H9 (cell line): ENCODE data around the gene COL23A1. TPM values are rescaled to one million over a fixed set of nuclear protein-coding genes. Genes with fewer than 3 reads are reported as not detected.

Source experiments
- DNase-seq: peaks from one replicate; pipeline ENCODE4 v3.0.0-alpha.2; 2017
- H2AFZ ChIP-seq: one replicate; pipeline ENCODE4 v1.6.1; 2013; ENCODE audit warnings: mild to moderate bottlenecking, low read length, control low read depth, moderate library complexity
- H2AK5ac ChIP-seq: 2 replicates; pipeline ENCODE4 v1.6.1; 2013; ENCODE audit warnings: low read length, control low read depth, mixed read lengths; ENCODE audit not compliant: insufficient read length
- H2BK120ac ChIP-seq: one replicate; pipeline ENCODE4 v1.6.1; 2013; ENCODE audit warnings: low read depth, mild to moderate bottlenecking, low read length, control low read depth, inconsistent platforms; ENCODE audit not compliant: poor library complexity, severe bottlenecking
- H2BK12ac ChIP-seq: 2 replicates; pipeline ENCODE4 v1.6.1; 2013; ENCODE audit warnings: low read length, control low read depth, mixed read lengths, low read depth; ENCODE audit not compliant: insufficient read length
- H2BK15ac ChIP-seq: 2 replicates; pipeline ENCODE4 v1.6.1; 2013; ENCODE audit warnings: low read depth, low read length, control low read depth
- H2BK20ac ChIP-seq: one replicate; pipeline ENCODE4 v1.6.1; 2013; ENCODE audit warnings: low read depth, mild to moderate bottlenecking, low read length, control low read depth, inconsistent platforms; ENCODE audit not compliant: poor library complexity, severe bottlenecking
- H2BK5ac ChIP-seq: 2 replicates; pipeline ENCODE4 v1.6.1; 2013; ENCODE audit warnings: low read length, control low read depth, mixed read lengths; ENCODE audit not compliant: insufficient read length
- H3K14ac ChIP-seq: 2 replicates; pipeline ENCODE4 v1.6.1; 2013; ENCODE audit warnings: low read length, control low read depth; ENCODE audit not compliant: insufficient read depth
- H3K18ac ChIP-seq: 2 replicates; pipeline ENCODE4 v1.6.1; 2013; ENCODE audit warnings: low read depth, mild to moderate bottlenecking, mixed read lengths, low read length, control low read depth; ENCODE audit not compliant: insufficient read length
- H3K23ac ChIP-seq: 2 replicates; pipeline ENCODE4 v1.6.1; 2013; ENCODE audit warnings: low read length, control low read depth, mixed read lengths, low read depth; ENCODE audit not compliant: insufficient read length
- H3K23me2 ChIP-seq: 2 replicates; pipeline ENCODE4 v1.6.1; 2013; ENCODE audit warnings: low read depth, mild to moderate bottlenecking, mixed read lengths, low read length, control low read depth; ENCODE audit not compliant: insufficient read length, poor library complexity, severe bottlenecking
- H3K27ac ChIP-seq: 2 replicates; pipeline ENCODE4 v1.5.1; 2013; ENCODE audit warnings: low read length, control low read depth, mixed read lengths, low read depth; ENCODE audit not compliant: insufficient read length
- H3K27me3 ChIP-seq: 2 replicates; pipeline ENCODE4 v1.6.1; 2013; ENCODE audit warnings: low read length, control low read depth, inconsistent platforms; ENCODE audit not compliant: insufficient read depth
- H3K4ac ChIP-seq: 2 replicates; pipeline ENCODE4 v1.6.1; 2013; ENCODE audit warnings: low read depth, mild to moderate bottlenecking, control low read depth, inconsistent platforms, low read length, moderate library complexity
- H3K4me1 ChIP-seq: 2 replicates; pipeline ENCODE4 v1.6.1; 2013; ENCODE audit warnings: low read length, control low read depth, inconsistent platforms; ENCODE audit not compliant: insufficient read depth
- H3K4me2 ChIP-seq: 2 replicates; pipeline ENCODE4 v1.6.1; 2013; ENCODE audit warnings: low read length, control low read depth, mixed read lengths; ENCODE audit not compliant: insufficient read length, insufficient read depth
- H3K56ac ChIP-seq: 2 replicates; pipeline ENCODE4 v1.6.1; 2013; ENCODE audit warnings: low read depth, mild to moderate bottlenecking, mixed read lengths, low read length, control low read depth; ENCODE audit not compliant: insufficient read length
- H3K79me1 ChIP-seq: 2 replicates; pipeline ENCODE4 v1.6.1; 2013; ENCODE audit warnings: low read depth, mild to moderate bottlenecking, moderate library complexity, low read length, control low read depth, inconsistent platforms; ENCODE audit not compliant: insufficient read depth, poor library complexity, severe bottlenecking
- H3K79me2 ChIP-seq: 2 replicates; pipeline ENCODE4 v1.6.1; 2013; ENCODE audit warnings: low read length, control low read depth, inconsistent platforms; ENCODE audit not compliant: insufficient read depth
- H3K9ac ChIP-seq: 2 replicates; pipeline ENCODE4 v1.6.1; 2013; ENCODE audit warnings: low read length, control low read depth, mixed read lengths; ENCODE audit not compliant: insufficient read length; ENCODE audit errors: extremely low read depth
- H3K9me3 ChIP-seq: one replicate; pipeline ENCODE4 v1.6.1; 2013; ENCODE audit warnings: low read depth, low read length, inconsistent platforms; ENCODE audit not compliant: control insufficient read depth
- H3T11ph ChIP-seq: one replicate; pipeline ENCODE4 v1.6.1; 2013; ENCODE audit warnings: mild to moderate bottlenecking, low read length, control low read depth, inconsistent platforms
- H4K20me1 ChIP-seq: one replicate; pipeline ENCODE4 v1.6.1; 2013; ENCODE audit not compliant: control insufficient read depth, insufficient read length, insufficient read depth
- H4K5ac ChIP-seq: 2 replicates; pipeline ENCODE4 v1.6.1; 2013; ENCODE audit warnings: low read depth, mild to moderate bottlenecking, mixed read lengths, low read length, control low read depth; ENCODE audit not compliant: insufficient read length
- H4K8ac ChIP-seq: replicated peaks from 2 replicates; pipeline ENCODE4 v1.6.1; 2013; ENCODE audit warnings: low read length, control low read depth, mixed read lengths, low read depth; ENCODE audit not compliant: insufficient read length
- H4K91ac ChIP-seq: 2 replicates; pipeline ENCODE4 v1.6.1; 2013; ENCODE audit warnings: low read depth, mild to moderate bottlenecking, moderate library complexity, mixed read lengths, low read length, control low read depth; ENCODE audit not compliant: insufficient read length
- H3K27ac Mint-ChIP-seq, 3 experiments: 2 replicates in 2 of 3; 3 replicates in 1 of 3; pipeline ENCODE4 v1.8.0; 2020 to 2021; ENCODE audit warnings: mixed read lengths in 3 of 3, mild to moderate bottlenecking in 1 of 3, moderate library complexity in 1 of 3
- H3K27me3 Mint-ChIP-seq: 2 replicates; pipeline ENCODE4 v1.8.0; 2021; ENCODE audit warnings: low read depth, mild to moderate bottlenecking, moderate library complexity, mixed read lengths
- H3K36me3 Mint-ChIP-seq, 3 experiments: 2 replicates in 2 of 3; 3 replicates in 1 of 3; pipeline ENCODE4 v1.8.0; 2020 to 2021; ENCODE audit warnings: low read depth in 3 of 3, mixed read lengths in 3 of 3; ENCODE audit not compliant: insufficient read depth in 1 of 3
- H3K4me1 Mint-ChIP-seq, 2 experiments: 2 replicates each; pipeline ENCODE4 v1.8.0; 2020; ENCODE audit warnings: mixed read lengths in 2 of 2
- H3K4me3 Mint-ChIP-seq, 2 experiments: 2 replicates in 1 of 2; 3 replicates in 1 of 2; pipeline ENCODE4 v1.8.0; 2020 to 2021; ENCODE audit warnings: mild to moderate bottlenecking in 2 of 2, mixed read lengths in 2 of 2, moderate library complexity in 1 of 2
- H3K9me3 Mint-ChIP-seq, 2 experiments: 2 replicates in 1 of 2; 3 replicates in 1 of 2; pipeline ENCODE4 v1.8.0; 2020; ENCODE audit warnings: mild to moderate bottlenecking in 2 of 2, mixed read lengths in 2 of 2, moderate library complexity in 1 of 2
- WGBS: extraction: QIAGEN DNeasy Blood & Tissue Kit; methylation state at CpG from one replicate; pipeline ENCODE4 v1.1.7; 2013; ENCODE audit warnings: missing lambda C conversion rate, low lambda C conversion rate, mixed read lengths; ENCODE audit not compliant: insufficient read length; ENCODE audit errors: extremely low coverage; 5-methylcytosine and 5-hydroxymethylcytosine counted together
- total RNA-seq: library from RNA; stranded (reverse); gene quantifications from 2 replicates; pipeline ENCODE4 v1.2.1, GENCODE V29; 2021
- TF ChIP-seq, protein P1 (sequence below): fragments of 200-600 bp; sonication (generic); conservative IDR thresholded peaks from 3 replicates; pipeline ENCODE4 v1.8.0; 2021; ENCODE audit warnings: antibody characterized with exemption, mild to moderate bottlenecking

Gene COL23A1
- total RNA-seq, 1 experiment from 2014 or later: 2.6 TPM

- no peak overlapping the region for H4K5ac ChIP-seq
- H2BK5ac ChIP-seq: no peak overlapping the region
- no peak overlapping the region for H3K4ac ChIP-seq
- H3K56ac ChIP-seq: no peak overlapping the region
- H2BK12ac ChIP-seq: no peak overlapping the region
- no peak overlapping the region for H3K9ac ChIP-seq
- no peak overlapping the region for H3T11ph ChIP-seq
- no peak overlapping the region for H4K8ac ChIP-seq
- H3K36me3 Mint-ChIP-seq: peaks cover 5 to 17% (median 12%) of the 10 kb centered on the region in 3 experiments; a peak in 6 of 7 replicates
- no peak overlapping the region for H4K91ac ChIP-seq
- H3K23ac ChIP-seq: no peak overlapping the region
- H3K4me1 Mint-ChIP-seq: peaks cover 10 to 12% of the 10 kb centered on the region in 2 experiments
- H3K23me2 ChIP-seq: no peaks in the 10 kb centered on the region
- no peak overlapping the region for H2AK5ac ChIP-seq
- no peak overlapping the region for H2AFZ ChIP-seq
- DNase-seq: no peak
- peaks cover 5% of the 10 kb centered on the region for H3K9me3 ChIP-seq
- peaks cover 8 to 13% of the 10 kb centered on the region in 2 experiments for H3K9me3 Mint-ChIP-seq
- H3K4me1 ChIP-seq: no peaks in the 10 kb centered on the region
- no CpG with 5 or more reads among the region's 24 CpGs for WGBS
- peak overlapping the region in 1 of 3 experiments; percentile 19; a peak in 2 of 7 replicates for H3K27ac Mint-ChIP-seq
- no peak overlapping the region for H2BK15ac ChIP-seq
- no peaks in the 10 kb centered on the region for H3K27me3 ChIP-seq
- no peaks in the 10 kb centered on the region for H3K79me1 ChIP-seq
- no peaks in the 10 kb centered on the region for H3K79me2 ChIP-seq
- TF ChIP-seq, protein P1, sequence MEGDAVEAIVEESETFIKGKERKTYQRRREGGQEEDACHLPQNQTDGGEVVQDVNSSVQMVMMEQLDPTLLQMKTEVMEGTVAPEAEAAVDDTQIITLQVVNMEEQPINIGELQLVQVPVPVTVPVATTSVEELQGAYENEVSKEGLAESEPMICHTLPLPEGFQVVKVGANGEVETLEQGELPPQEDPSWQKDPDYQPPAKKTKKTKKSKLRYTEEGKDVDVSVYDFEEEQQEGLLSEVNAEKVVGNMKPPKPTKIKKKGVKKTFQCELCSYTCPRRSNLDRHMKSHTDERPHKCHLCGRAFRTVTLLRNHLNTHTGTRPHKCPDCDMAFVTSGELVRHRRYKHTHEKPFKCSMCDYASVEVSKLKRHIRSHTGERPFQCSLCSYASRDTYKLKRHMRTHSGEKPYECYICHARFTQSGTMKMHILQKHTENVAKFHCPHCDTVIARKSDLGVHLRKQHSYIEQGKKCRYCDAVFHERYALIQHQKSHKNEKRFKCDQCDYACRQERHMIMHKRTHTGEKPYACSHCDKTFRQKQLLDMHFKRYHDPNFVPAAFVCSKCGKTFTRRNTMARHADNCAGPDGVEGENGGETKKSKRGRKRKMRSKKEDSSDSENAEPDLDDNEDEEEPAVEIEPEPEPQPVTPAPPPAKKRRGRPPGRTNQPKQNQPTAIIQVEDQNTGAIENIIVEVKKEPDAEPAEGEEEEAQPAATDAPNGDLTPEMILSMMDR: no peak
- peaks cover 3% of the 10 kb centered on the region for H3K27me3 Mint-ChIP-seq
- no peak overlapping the region for H2BK20ac ChIP-seq
- no peak overlapping the region for H3K4me3 Mint-ChIP-seq
- H3K27ac ChIP-seq: no peak overlapping the region
- H3K4me2 ChIP-seq: no peak overlapping the region
- no peak overlapping the region for H3K18ac ChIP-seq
- H4K20me1 ChIP-seq: peaks cover 2% of the 10 kb centered on the region
- H2BK120ac ChIP-seq: no peak overlapping the region
- peak overlapping the region; percentile 23; the same call in 1 of the 2 replicates for H3K14ac ChIP-seq
These were observed 218.7 kb downstream of the COL23A1 start for GRCh38 chr5:178371362-178372111.
